IMR-90 (cell line): ENCODE measurements around the gene PPP1R8. TPM values are rescaled to one million over a fixed set of nuclear protein-coding genes. Genes with fewer than 3 reads are reported as not detected.

ENCODE experiments used
- ATAC-seq: fragments of 200-7000 bp; cut with Tn5 transposase; 2 replicates; pipeline ENCODE4 v1.9.1; 2020; ENCODE audit warnings: low read depth, mild to moderate bottlenecking, moderate library complexity
- BruUV-seq: library from RNA; stranded (reverse); fragments of 400-500 nt; replicated peaks from 2 replicates; lab custom pipeline; 2021; lab: Mats Ljungman, UMichigan
- CTCF ChIA-PET: fragments of 300-600 bp; formaldehyde crosslinking; extraction: SDS; loops from one replicate; lab custom pipeline; 2021; ENCODE audit warnings: antibody characterized with exemption; lab: Yijun Ruan, JAX
- POLR2A ChIA-PET: fragments of 300-600 bp; sonication (Branson Sonifier 250); formaldehyde crosslinking; loops from one replicate; lab custom pipeline; 2022; ENCODE audit warnings: antibody characterized with exemption; ENCODE audit not compliant: unreplicated experiment; lab: Charles Lee
- DNase-seq: peaks from one replicate; pipeline ENCODE4 v3.0.0; 2013
- H2AFZ ChIP-seq: replicated peaks from 2 replicates; pipeline ENCODE3; 2013; ENCODE audit warnings: low read length, mild to moderate bottlenecking; ENCODE audit not compliant: poor library complexity
- H2AK5ac ChIP-seq: 2 replicates; pipeline ENCODE4 v1.6.1; 2013; ENCODE audit warnings: low read depth, low read length, inconsistent platforms
- H2AK9ac ChIP-seq: replicated peaks from 2 replicates; pipeline ENCODE3; 2013; ENCODE audit warnings: mild to moderate bottlenecking, low read depth, low read length, moderate library complexity; ENCODE audit not compliant: poor library complexity
- H2BK120ac ChIP-seq: 2 replicates; pipeline ENCODE4 v1.6.1; 2013; ENCODE audit warnings: low read depth, low read length, inconsistent platforms
- H2BK15ac ChIP-seq: 3 replicates; pipeline ENCODE4 v1.6.1; 2013; ENCODE audit warnings: low read depth, low read length, inconsistent platforms
- H2BK20ac ChIP-seq: 2 replicates; pipeline ENCODE4 v1.6.1; 2013; ENCODE audit warnings: low read depth, mild to moderate bottlenecking, inconsistent platforms, low read length, moderate library complexity
- H2BK5ac ChIP-seq: 2 replicates; pipeline ENCODE4 v1.6.1; 2013; ENCODE audit warnings: mild to moderate bottlenecking, low read depth, low read length, inconsistent platforms; ENCODE audit not compliant: poor library complexity, severe bottlenecking
- H3K14ac ChIP-seq: replicated peaks from 2 replicates; pipeline ENCODE4 v1.6.1; 2013; ENCODE audit warnings: low read depth, low read length, inconsistent platforms
- H3K18ac ChIP-seq: 2 replicates; pipeline ENCODE4 v1.6.1; 2013; ENCODE audit warnings: low read depth, low read length, control low read depth
- H3K23ac ChIP-seq: 2 replicates; pipeline ENCODE4 v1.6.1; 2013; ENCODE audit warnings: low read depth, low read length, inconsistent platforms
- H3K27ac ChIP-seq: 2 replicates; pipeline ENCODE4 v1.5.1; 2013; ENCODE audit warnings: mild to moderate bottlenecking, control low read depth, low read length; ENCODE audit not compliant: insufficient read depth
- H3K27me3 ChIP-seq: 2 replicates; pipeline ENCODE4 v1.6.1; 2013; ENCODE audit warnings: low read length; ENCODE audit not compliant: control insufficient read depth, insufficient read depth
- H3K36me3 ChIP-seq: 2 replicates; pipeline ENCODE4 v1.6.1; 2013; ENCODE audit warnings: low read length, mixed read lengths; ENCODE audit not compliant: control insufficient read depth, insufficient read depth
- H3K4ac ChIP-seq: 2 replicates; pipeline ENCODE4 v1.6.1; 2013; ENCODE audit warnings: low read depth, low read length, inconsistent platforms
- H3K4me1 ChIP-seq: 2 replicates; pipeline ENCODE4 v1.6.1; 2013; ENCODE audit warnings: low read length, mixed read lengths; ENCODE audit not compliant: control insufficient read depth, insufficient read depth
- H3K4me2 ChIP-seq: 2 replicates; pipeline ENCODE4 v1.6.1; 2013; ENCODE audit warnings: low read depth, mild to moderate bottlenecking, control low read depth, low read length, moderate library complexity
- H3K4me3 ChIP-seq: 2 replicates; pipeline ENCODE4 v1.5.1; 2013; ENCODE audit warnings: low read depth, mild to moderate bottlenecking, control low read depth, low read length, moderate library complexity; ENCODE audit not compliant: insufficient read depth
- H3K56ac ChIP-seq: 2 replicates; pipeline ENCODE4 v1.6.1; 2013; ENCODE audit warnings: low read length, inconsistent platforms; ENCODE audit not compliant: insufficient read depth; ENCODE audit errors: extremely low read depth
- H3K79me1 ChIP-seq, 2 experiments: 2 replicates each; pipeline ENCODE4 v1.6.1; 2013; ENCODE audit warnings: low read length in 2 of 2, inconsistent platforms in 1 of 2, low read depth in 1 of 2
- H3K9ac ChIP-seq: 2 replicates; pipeline ENCODE4 v1.6.1; 2013; ENCODE audit warnings: low read depth, low read length, control low read depth
- H3K9me1 ChIP-seq: 2 replicates; pipeline ENCODE4 v1.6.1; 2013; ENCODE audit warnings: low read length, inconsistent platforms; ENCODE audit not compliant: insufficient read depth
- H3K9me3 ChIP-seq: 2 replicates; pipeline ENCODE4 v1.6.1; 2013; ENCODE audit warnings: low read length; ENCODE audit not compliant: control insufficient read depth, insufficient read depth
- H4K20me1 ChIP-seq: 2 replicates; pipeline ENCODE4 v1.6.1; 2013; ENCODE audit warnings: low read length, inconsistent platforms; ENCODE audit not compliant: insufficient read depth
- H4K5ac ChIP-seq: 2 replicates; pipeline ENCODE4 v1.6.1; 2013; ENCODE audit warnings: mild to moderate bottlenecking, low read depth, low read length, control low read depth
- H4K8ac ChIP-seq, 2 experiments: 2 replicates each; pipeline ENCODE4 v1.6.1; 2013; ENCODE audit warnings: low read depth in 2 of 2, low read length in 2 of 2, control low read depth in 1 of 2, inconsistent platforms in 1 of 2
- H4K91ac ChIP-seq: 2 replicates; pipeline ENCODE4 v1.6.1; 2013; ENCODE audit warnings: low read depth, low read length, inconsistent platforms; ENCODE audit not compliant: insufficient read depth
- BHLHE40 ChIP-seq: fragments of 150-350 bp; IDR thresholded peaks from 2 replicates; pipeline ENCODE4 v1.6.1; 2016; ENCODE audit warnings: mild to moderate bottlenecking, low read depth, low read length
- CHD1 ChIP-seq: IDR thresholded peaks from 2 replicates; pipeline ENCODE4 v1.6.1; 2012; ENCODE audit warnings: low read depth, low read length, improper control_type of control experiment
- MAFK ChIP-seq: IDR thresholded peaks from 2 replicates; pipeline ENCODE4 v1.6.1; 2012; ENCODE audit warnings: low read depth, low read length, improper control_type of control experiment
- MAZ ChIP-seq: IDR thresholded peaks from 2 replicates; pipeline ENCODE4 v1.6.1; 2012; ENCODE audit warnings: low read depth, mild to moderate bottlenecking, low read length, improper control_type of control experiment, moderate library complexity, borderline replicate concordance
- POLR2A ChIP-seq: IDR thresholded peaks from 2 replicates; pipeline ENCODE4 v1.6.1; 2012; ENCODE audit warnings: mild to moderate bottlenecking, low read depth, low read length
- RAD21 ChIP-seq: IDR thresholded peaks from 2 replicates; pipeline ENCODE4 v1.6.1; 2012; ENCODE audit warnings: low read length, improper control_type of control experiment
- RFX5 ChIP-seq: IDR thresholded peaks from 2 replicates; pipeline ENCODE4 v1.8.0; 2012; ENCODE audit warnings: low read depth, mild to moderate bottlenecking, low read length, moderate library complexity
- SMC3 ChIP-seq: fragments of 150-350 bp; IDR thresholded peaks from 2 replicates; pipeline ENCODE4 v1.6.1; 2016; ENCODE audit warnings: low read depth, mild to moderate bottlenecking, antibody characterized with exemption, low read length, moderate library complexity
- USF2 ChIP-seq: fragments of 150-350 bp; IDR thresholded peaks from 2 replicates; pipeline ENCODE4 v1.6.1; 2017; ENCODE audit warnings: mild to moderate bottlenecking, antibody characterized with exemption, low read length, low read depth
- WGBS, 2 experiments: methylation state at CpG; one replicate each; pipeline versions ENCODE4 v1.1.5 to v1.1.7; 2013; ENCODE audit warnings: missing lambda C conversion rate in 2 of 2; ENCODE audit not compliant: insufficient read length in 1 of 2; ENCODE audit errors: extremely low coverage in 2 of 2; 5-methylcytosine and 5-hydroxymethylcytosine counted together
- dilution Hi-C: fragments of 300-500 bp; cut with HindIII; formaldehyde crosslinking; loops from one replicate; pipeline ENCODE4 v1.14.3; 2018; ENCODE audit warnings: low sequenced_read_pairs; ENCODE audit not compliant: unreplicated experiment
- in situ Hi-C: fragments of 300-500 bp; cut with MboI; formaldehyde crosslinking; loops from 3 replicates; pipeline ENCODE4 v1.14.3; 2019; ENCODE audit warnings: low sequenced_read_pairs, inconsistent platforms, mixed read lengths
- intact Hi-C: fragments of 100-400 bp; cut with micrococcal nuclease; formaldehyde crosslinking; loops from 2 replicates; pipeline ENCODE4 v1.10.0; 2022
- polyA plus RNA-seq, 3 experiments: library from polyadenylated mRNA; depleted of rRNA; stranded (reverse); fragments of >200 nt; gene quantifications; 2 replicates each; pipeline ENCODE4 v1.2.3, GENCODE V29; 2012; ENCODE audit warnings: low replicate concordance in 1 of 3
- total RNA-seq: library from RNA; depleted of rRNA; stranded (reverse); fragments of >200 nt; gene quantifications from 2 replicates; pipeline ENCODE4 v1.2.3, GENCODE V29; 2012

PPP1R8 gene
- total and polyA plus RNA-seq, 2 of the 4 experiments (the other 2 are of a cell fraction) = 53.8 to 80.1 TPM

DNA sequence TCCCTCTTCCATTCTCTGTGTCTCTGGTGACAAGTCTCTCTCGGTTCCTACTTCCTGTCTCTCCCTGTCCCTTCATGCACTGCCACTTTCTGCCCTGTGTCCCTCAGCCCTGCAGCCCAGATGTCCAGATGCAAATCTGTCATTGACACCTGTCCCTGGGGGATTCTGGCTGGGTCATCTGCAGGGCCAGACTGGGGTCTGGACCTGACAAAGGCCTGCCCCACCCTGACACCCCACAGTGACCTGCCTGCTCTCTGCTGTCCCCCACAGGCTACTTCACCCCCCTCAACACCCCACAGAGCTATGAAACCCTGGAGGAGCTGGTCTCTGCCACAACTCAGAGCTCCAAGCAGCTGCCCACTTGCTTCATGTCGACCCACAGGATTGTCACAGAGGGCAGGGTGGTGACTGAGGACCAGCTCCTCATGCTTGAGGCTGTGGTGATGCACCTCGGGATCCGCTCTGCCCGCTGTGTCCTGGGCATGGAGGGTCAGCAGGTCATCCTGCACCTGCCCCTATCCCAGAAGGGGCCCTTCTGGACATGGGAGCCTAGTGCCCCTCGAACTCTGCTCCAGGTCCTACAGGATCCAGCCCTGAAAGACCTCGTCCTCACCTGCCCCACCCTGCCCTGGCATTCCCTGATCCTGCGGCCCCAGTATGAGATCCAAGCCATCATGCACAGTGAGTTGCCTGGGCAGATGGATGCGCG lies 48.9 kb downstream of the PPP1R8 start:
- in situ Hi-C loops = no loop called here
- POLR2A ChIA-PET = no interaction called here

More for the DNA sequence above, 48.9 kb downstream of the PPP1R8 start:
- H2AFZ ChIP-seq = no peak overlapping the region
- H3K27me3 ChIP-seq = no peaks in the 10 kb centered on the region
- H3K9me3 ChIP-seq = no peaks in the 10 kb centered on the region
- no peak overlapping the region for H4K91ac ChIP-seq
- ATAC-seq (no peak), DNase-seq (no peak)
- H3K4ac ChIP-seq = no peak overlapping the region
- no peak overlapping the region for H2AK9ac ChIP-seq
- no peak overlapping the region for H3K14ac ChIP-seq
- H3K4me1 ChIP-seq = peaks cover 3% of the 10 kb centered on the region; the same call in 1 of the 2 replicates
- H4K8ac ChIP-seq = no peak overlapping the region
- H2BK120ac ChIP-seq = no peak overlapping the region
- H3K79me1 ChIP-seq = no peaks in the 10 kb centered on the region; a peak in 1 of 4 replicates
- intact Hi-C loops (no loop called here), dilution Hi-C loops (no loop called here)
- H3K4me3 ChIP-seq = no peak overlapping the region
- no peak overlapping the region for H3K56ac ChIP-seq
- H3K9me1 ChIP-seq = peaks cover 13% of the 10 kb centered on the region
- H3K27ac ChIP-seq = no peak overlapping the region
- TF ChIP-seq RFX5 = no peak
- no peak for TF ChIP-seq USF2
- TF ChIP-seq MAFK = no peak
- no peak for TF ChIP-seq SMC3
- no peak for TF ChIP-seq RAD21
- no peak for TF ChIP-seq BHLHE40
- no peak for TF ChIP-seq CHD1
- no peak for TF ChIP-seq POLR2A
- TF ChIP-seq MAZ = no peak
- H3K9ac ChIP-seq = no peak overlapping the region
- no peak overlapping the region for H3K23ac ChIP-seq
- H2BK15ac ChIP-seq = no peak overlapping the region
- no TSS peak for BruUV-seq
- no peak overlapping the region for H3K18ac ChIP-seq
- 0 out of 2 replicates have a peak overlapping the region, but pooled peaks have one; percentile 35 for H2AK5ac ChIP-seq
- peaks cover 11% of the 10 kb centered on the region for H3K36me3 ChIP-seq
- WGBS, 2 experiments = 80% methylated on average over 5 of the region's 10 CpGs; no CpG with 5 or more reads in 1 of the 2 experiments
- no peak overlapping the region for H2BK5ac ChIP-seq
- no peak overlapping the region for H4K5ac ChIP-seq
- peaks cover 3% of the 10 kb centered on the region for H4K20me1 ChIP-seq
- CTCF ChIA-PET = no interaction called here
- H2BK20ac ChIP-seq = no peak overlapping the region
- H3K4me2 ChIP-seq = no peak overlapping the region
